COLO829 (cell line): ENCODE data around the gene EVI5.
A peak's percentile ranks its signal among the peaks of the same experiment; 100 is the strongest.

Experiments used
- DNase-seq: peaks from one replicate; pipeline ENCODE4 v3.0.0; 2012; ENCODE audit warnings: low spot score

The EVI5 gene

GRCh38 chr1:92509619-92510018 lies 275.3 kb downstream of the EVI5 start:
- no peak for DNase-seq

- no peak for DNase-seq
Measured at GRCh38 chr1:92505015-92505692, 279.8 kb downstream of the EVI5 start.

- DNase-seq: no peak
Measured at GRCh38 chr1:92504291-92505014, 280.5 kb downstream of the EVI5 start.

GRCh38 chr1:92503926-92504285 lies 281.0 kb downstream of the EVI5 start:
- no peak for DNase-seq

GRCh38 chr1:92503043-92503925 lies 281.6 kb downstream of the EVI5 start:
- no peak for DNase-seq

GRCh38 chr1:92502247-92502646 lies 282.7 kb downstream of the EVI5 start:
- peak; percentile 6 for DNase-seq

- no peak for DNase-seq
Measured at GRCh38 chr1:92500552-92500951, 284.4 kb downstream of the EVI5 start.

GRCh38 chr1:92495392-92496063 lies 289.4 kb downstream of the EVI5 start:
- no peak for DNase-seq

GRCh38 chr1:92494485-92495141 lies 290.3 kb downstream of the EVI5 start:
- no peak for DNase-seq

GRCh38 chr1:92493139-92493538 lies 291.8 kb downstream of the EVI5 start:
- no peak for DNase-seq

GRCh38 chr1:92488832-92489231 lies 296.1 kb downstream of the EVI5 start:
- no peak for DNase-seq

- DNase-seq: no peak
Measured at GRCh38 chr1:92488416-92488815, 296.5 kb downstream of the EVI5 start.

GRCh38 chr1:92487078-92487605 lies 297.8 kb downstream of the EVI5 start:
- DNase-seq: no peak

GRCh38 chr1:92486251-92487077 lies 298.4 kb downstream of the EVI5 start, which contains the start of gene GFI1:
TSS of gene GFI1 (minus strand) at chr1:92486925. CDS start at chr1:92483487, 3,438 bp downstream.
- DNase-seq: no peak

GRCh38 chr1:92485381-92486250 lies 299.3 kb downstream of the EVI5 start:
- no peak for DNase-seq

GRCh38 chr1:92484472-92485380 lies 300.2 kb downstream of the EVI5 start:
- no peak for DNase-seq

- DNase-seq: no peak
Measured at GRCh38 chr1:92483610-92484471, 301.1 kb downstream of the EVI5 start.
